Cardiac fibroblast (primary cell): ENCODE data around the gene SKI.

ENCODE experiments used
- DNase-seq, 2 donors: peaks; one replicate each; pipeline versions ENCODE4 v3.0.0 to v3.0.0-alpha.2; 2010; ENCODE audit warnings: low read depth in 2 of 2
- H3K4me3 ChIP-seq, 2 donors: replicated peaks in 1 of 2; 1 replicate in 1 of 2; 2 replicates in 1 of 2; pipeline ENCODE4 v1.5.1; 2011; ENCODE audit warnings: low read depth in 2 of 2, low read length in 2 of 2, mild to moderate bottlenecking in 2 of 2, moderate library complexity in 1 of 2
- CTCF ChIP-seq: IDR thresholded peaks from one replicate; pipeline ENCODE4 v1.5.1; 2011; ENCODE audit warnings: low read depth, mild to moderate bottlenecking, low read length, inconsistent platforms

SKI gene

GRCh38 chr1:2279817-2280216 is 51.7 kb downstream of the SKI start:
- no peak for TF ChIP-seq CTCF
- H3K4me3 ChIP-seq = no peak overlapping the region
- no peak for DNase-seq

GRCh38 chr1:2282556-2283270 is 54.6 kb downstream of the SKI start:
- H3K4me3 ChIP-seq = no peak overlapping the region
- TF ChIP-seq CTCF = no peak
- DNase-seq = no peak

- H3K4me3 ChIP-seq = no peak overlapping the region
- TF ChIP-seq CTCF = no peak
- DNase-seq = no peak
Observed at GRCh38 chr1:2283371-2283990, 55.4 kb downstream of the SKI start.

GRCh38 chr1:2283991-2284895 is 56.1 kb downstream of the SKI start:
- no peak for TF ChIP-seq CTCF
- no peak overlapping the region for H3K4me3 ChIP-seq
- no peak for DNase-seq

- no peak for TF ChIP-seq CTCF
- H3K4me3 ChIP-seq = no peak overlapping the region
- DNase-seq = no peak
Observed at GRCh38 chr1:2284932-2285331, 56.8 kb downstream of the SKI start.

- DNase-seq = no peak
- TF ChIP-seq CTCF = no peak
- H3K4me3 ChIP-seq = no peak overlapping the region
Observed at GRCh38 chr1:2286923-2287322, 58.8 kb downstream of the SKI start.
